ENCODE data around the gene TMEM131L. TPM values are rescaled to one million over a fixed set of nuclear protein-coding genes. Genes with fewer than 3 reads are reported as not detected.
A peak's percentile ranks its signal among the peaks of the same experiment; 100 is the strongest.

The TMEM131L gene
- total and polyA plus RNA-seq, 9 donors = 3.6 to 18.4 (median 10.7) TPM

- Histone ChIP-seq H3K4me1 (ENCODE audit: insufficient read depth) (peaks cover 11% of the 10 kb centered on the region), H3K9me3 (no peaks in the 10 kb centered on the region), H3K4me3 (no peak overlapping the region), H3K27me3 (no peaks in the 10 kb centered on the region), H3K27ac (no peak overlapping the region), H3K36me3 (no peaks in the 10 kb centered on the region)
- intact Hi-C loops (cut with DNase I) = loop anchor here in 2 of 4 donors (2.0 to 10.0 kb wide), 3 partner anchors 105 to 428 kb away; partner anchors contain the start of genes TMEM131L (in 2 of the 2) and MND1 (in 1 of the 2)
- no peak for TF ChIP-seq CTCF (IDR thresholded peaks at IDR 0.05)
- TF ChIP-seq EP300 (IDR thresholded peaks at IDR 0.05) = no peak
- no peak for TF ChIP-seq POLR2A (IDR thresholded peaks at IDR 0.05)
- DNase-seq = no peak
- WGBS, 3 donors = 96 to 100% (median 97%) methylated on average over 3 of the region's 3 CpGs
Observed at GRCh38 chr4:153572609-153573008, 106.4 kb downstream of the TMEM131L start.

GRCh38 chr4:153573221-153573620 lies 107.1 kb downstream of the TMEM131L start:
- Histone ChIP-seq H3K4me1 (ENCODE audit: insufficient read depth) (peaks cover 10% of the 10 kb centered on the region), H3K27me3 (no peaks in the 10 kb centered on the region), H3K9me3 (no peaks in the 10 kb centered on the region), H3K4me3 (no peak overlapping the region), H3K27ac (no peak overlapping the region), H3K36me3 (no peaks in the 10 kb centered on the region)
- intact Hi-C loops (cut with DNase I) = loop anchor here in 2 of 4 donors (2.0 to 10.0 kb wide), 3 partner anchors 106 to 428 kb away; partner anchors contain the start of genes TMEM131L (in 2 of the 2) and MND1 (in 1 of the 2)
- TF ChIP-seq EP300 (IDR thresholded peaks at IDR 0.05) (no peak), CTCF (IDR thresholded peaks at IDR 0.05) (no peak), POLR2A (IDR thresholded peaks at IDR 0.05) (no peak)
- 93 to 95% (median 93%) methylated on average over 7 of the region's 7 CpGs for WGBS, 3 donors
- no peak for DNase-seq

GRCh38 chr4:153573881-153574802 lies 108.0 kb downstream of the TMEM131L start:
- no peak for TF ChIP-seq POLR2A (IDR thresholded peaks at IDR 0.05)
- peak in 2 of 3 donors; percentile 44 for TF ChIP-seq CTCF (IDR thresholded peaks at IDR 0.05)
- 82 to 83% (median 83%) methylated on average over 4 of the region's 4 CpGs for WGBS, 3 donors
- no peaks in the 10 kb centered on the region for H3K36me3 ChIP-seq
- peak; percentile 41 to 68 (median 59) for DNase-seq
- intact Hi-C loops (cut with DNase I) = loop anchor here in 3 of 4 donors (2.0 to 10.0 kb wide), 4 partner anchors 107 to 429 kb away; partner anchors contain the start of genes TMEM131L (in 3 of the 3) and MND1 (in 1 of the 3)
- H3K9me3 ChIP-seq = no peaks in the 10 kb centered on the region
- H3K4me3 ChIP-seq = no peak overlapping the region
- H3K27me3 ChIP-seq = no peaks in the 10 kb centered on the region
- H3K4me1 ChIP-seq (ENCODE audit: insufficient read depth) = peaks cover 6% of the 10 kb centered on the region
- H3K27ac ChIP-seq = no peak overlapping the region

- Histone ChIP-seq H3K27ac (no peak overlapping the region), H3K27me3 (no peaks in the 10 kb centered on the region), H3K4me1 (ENCODE audit: insufficient read depth) (no peaks in the 10 kb centered on the region), H3K36me3 (no peaks in the 10 kb centered on the region), H3K4me3 (no peak overlapping the region), H3K9me3 (no peaks in the 10 kb centered on the region)
- TF ChIP-seq POLR2A (IDR thresholded peaks at IDR 0.05) (no peak), EP300 (IDR thresholded peaks at IDR 0.05) (no peak), CTCF (IDR thresholded peaks at IDR 0.05) (no peak)
- DNase-seq = no peak
- WGBS, 3 donors = 19 to 29% (median 29%) methylated on average over 2 of the region's 2 CpGs
- intact Hi-C loops (cut with DNase I) = loop anchor here in 3 of 4 donors (2.0 to 10.0 kb wide), 4 partner anchors 232 to 434 kb away; partner anchors contain the start of gene MND1 (in 3 of the 3)
Observed at GRCh38 chr4:153576443-153576774, 110.2 kb downstream of the TMEM131L start.
